Body of pancreas (tissue), 4 donors: ENCODE measurements around the gene INAVA. TPM values are rescaled to one million over a fixed set of nuclear protein-coding genes. Genes with fewer than 3 reads are reported as not detected.

Source experiments
- ATAC-seq: fragments of 150-250 bp; one replicate; pipeline ENCODE4 v1.9.1; 2016
- DNase-seq, 4 donors: peaks; one replicate each; pipeline ENCODE4 v3.0.0-alpha.2; 2019
- H3K27ac ChIP-seq, 4 donors: fragments of 200-600 bp; sonication (generic); 1 replicate in 3 of 4; 2 replicates in 1 of 4; pipeline versions ENCODE4 v1.5.1 to v1.6.1; 2016 to 2019; ENCODE audit warnings: mild to moderate bottlenecking in 1 of 4, mixed read lengths in 1 of 4, moderate library complexity in 1 of 4
- H3K27me3 ChIP-seq, 2 donors: fragments of 200-600 bp; sonication (generic); one replicate each; pipeline ENCODE4 v1.6.0; 2016; ENCODE audit warnings: mild to moderate bottlenecking in 1 of 2
- H3K36me3 ChIP-seq, 2 donors: fragments of 200-600 bp; sonication (generic); replicated peaks in 1 of 2; 2 replicates each; pipeline ENCODE4 v1.5.1; 2016; ENCODE audit warnings: low read depth in 2 of 2; ENCODE audit not compliant: insufficient read depth in 1 of 2
- H3K4me1 ChIP-seq: fragments of 200-600 bp; sonication (generic); one replicate; pipeline ENCODE4 v1.6.0; 2016
- H3K4me3 ChIP-seq, 2 donors: fragments of 200-600 bp; sonication (generic); 1 replicate in 1 of 2; 2 replicates in 1 of 2; pipeline ENCODE4 v1.5.1; 2016 to 2019
- H3K9me3 ChIP-seq, 3 donors: fragments of 200-600 bp; sonication (generic); 1 replicate in 2 of 3; 2 replicates in 1 of 3; pipeline ENCODE4 v1.5.1; 2016
- POLR2A ChIP-seq, 3 donors: fragments of 450-650 bp; IDR thresholded peaks; one replicate each; pipeline ENCODE4 v1.6.1; 2016; ENCODE audit warnings: antibody characterized with exemption in 3 of 3, mild to moderate bottlenecking in 2 of 3
- WGBS, 2 donors: methylation state at CpG; one replicate each; pipeline ENCODE4 v1.1.5; 2017; 5-methylcytosine and 5-hydroxymethylcytosine counted together
- intact Hi-C: fragments of 100-400 bp; cut with DNase I; formaldehyde crosslinking; loops from one replicate; pipeline ENCODE4 v1.15.1; 2023
- total RNA-seq, 2 donors: library from RNA; depleted of rRNA; stranded (reverse); fragments of >200 nt; gene quantifications; one replicate each; pipeline ENCODE4 v1.1.0, GENCODE V29; 2016
- TF ChIP-seq, protein P1 (sequence below), 7 experiments: fragments of 450-650 bp in 4 of 7; fragments of 200-600 bp in 3 of 7; sonication (generic) in 3 of 7; IDR thresholded peaks; one replicate each; pipeline ENCODE4 v1.5.1; 2016 to 2019; ENCODE audit warnings: antibody characterized with exemption in 7 of 7

Gene INAVA
- total RNA-seq, 2 donors from 2014 or later = 22.1 to 30.7 TPM

DNA sequence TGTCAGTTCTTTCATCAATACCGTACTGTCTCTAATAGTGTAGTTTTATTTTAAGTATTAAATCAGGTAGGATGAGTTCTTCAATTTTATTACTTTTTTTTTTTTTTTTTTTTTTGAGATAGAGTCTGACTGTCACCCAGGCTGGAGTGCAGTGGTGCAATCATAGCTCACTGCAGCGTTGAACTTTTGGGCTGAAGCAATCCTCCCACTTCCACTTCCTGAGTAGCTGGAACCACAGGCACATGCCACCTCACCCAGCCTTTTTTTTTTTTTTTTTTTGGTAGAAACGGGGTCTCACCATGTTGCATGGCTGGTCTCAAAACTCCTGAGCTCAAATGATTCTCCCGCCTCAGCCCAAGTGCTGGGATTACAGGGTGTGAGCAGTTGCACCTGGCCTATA is 44.3 kb downstream of the INAVA start:
- H3K4me1 ChIP-seq = no peaks in the 10 kb centered on the region
- no peak for ATAC-seq
- no peaks in the 10 kb centered on the region for H3K9me3 ChIP-seq
- H3K36me3 ChIP-seq = no peaks in the 10 kb centered on the region
- intact Hi-C loops = no loop called here
- WGBS, 2 donors = 64% methylated on average over 4 of the region's 4 CpGs
- TF ChIP-seq POLR2A (IDR thresholded peaks at IDR 0.05) = no peak
- no peaks in the 10 kb centered on the region for H3K27me3 ChIP-seq
- peak in 1 of 4 donors; percentile 23 for DNase-seq
- H3K27ac ChIP-seq = no peak overlapping the region
- no peak overlapping the region for H3K4me3 ChIP-seq

DNA sequence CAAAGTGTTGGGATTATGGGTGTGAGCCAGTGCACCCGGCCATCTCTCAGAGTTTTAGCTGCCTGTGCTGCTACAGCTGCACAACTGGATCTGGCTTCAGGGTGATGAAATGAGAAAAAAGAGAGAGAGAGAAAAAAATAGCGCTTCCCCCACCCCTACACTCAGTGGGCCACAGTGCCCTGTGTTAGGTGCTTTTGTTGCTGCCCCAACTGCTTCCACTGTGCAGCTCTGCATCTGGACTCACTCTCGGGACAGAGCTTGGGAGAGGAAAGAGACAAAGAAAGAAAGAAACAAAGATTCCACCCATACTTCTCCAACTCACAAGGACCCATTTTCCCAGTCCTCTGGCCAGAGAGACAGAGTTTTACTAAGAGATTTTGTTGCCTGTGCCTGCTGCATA is 50.4 kb downstream of the INAVA start:
- 82 to 84% methylated on average over 3 of the region's 3 CpGs for WGBS, 2 donors

GRCh38 chr1:200947059-200947566 is 52.4 kb downstream of the INAVA start:
- 87 to 90% methylated on average over 3 of the region's 3 CpGs for WGBS, 2 donors
- Histone ChIP-seq H3K36me3 (no peaks in the 10 kb centered on the region), H3K27me3 (no peaks in the 10 kb centered on the region), H3K27ac (no peak overlapping the region), H3K4me3 (no peak overlapping the region), H3K4me1 (no peaks in the 10 kb centered on the region), H3K9me3 (no peaks in the 10 kb centered on the region)
- no peak for DNase-seq
- intact Hi-C loops = no loop called here
- no peak for ATAC-seq
- TF ChIP-seq, protein P1, sequence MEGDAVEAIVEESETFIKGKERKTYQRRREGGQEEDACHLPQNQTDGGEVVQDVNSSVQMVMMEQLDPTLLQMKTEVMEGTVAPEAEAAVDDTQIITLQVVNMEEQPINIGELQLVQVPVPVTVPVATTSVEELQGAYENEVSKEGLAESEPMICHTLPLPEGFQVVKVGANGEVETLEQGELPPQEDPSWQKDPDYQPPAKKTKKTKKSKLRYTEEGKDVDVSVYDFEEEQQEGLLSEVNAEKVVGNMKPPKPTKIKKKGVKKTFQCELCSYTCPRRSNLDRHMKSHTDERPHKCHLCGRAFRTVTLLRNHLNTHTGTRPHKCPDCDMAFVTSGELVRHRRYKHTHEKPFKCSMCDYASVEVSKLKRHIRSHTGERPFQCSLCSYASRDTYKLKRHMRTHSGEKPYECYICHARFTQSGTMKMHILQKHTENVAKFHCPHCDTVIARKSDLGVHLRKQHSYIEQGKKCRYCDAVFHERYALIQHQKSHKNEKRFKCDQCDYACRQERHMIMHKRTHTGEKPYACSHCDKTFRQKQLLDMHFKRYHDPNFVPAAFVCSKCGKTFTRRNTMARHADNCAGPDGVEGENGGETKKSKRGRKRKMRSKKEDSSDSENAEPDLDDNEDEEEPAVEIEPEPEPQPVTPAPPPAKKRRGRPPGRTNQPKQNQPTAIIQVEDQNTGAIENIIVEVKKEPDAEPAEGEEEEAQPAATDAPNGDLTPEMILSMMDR (IDR thresholded peaks at IDR 0.05) = no peak
- no peak for TF ChIP-seq POLR2A (IDR thresholded peaks at IDR 0.05)

More for the DNA sequence above, 50.4 kb downstream of the INAVA start:
- H3K4me1 ChIP-seq = no peaks in the 10 kb centered on the region
- H3K27me3 ChIP-seq = no peaks in the 10 kb centered on the region
- H3K4me3 ChIP-seq = no peak overlapping the region
- no peaks in the 10 kb centered on the region for H3K36me3 ChIP-seq
- H3K27ac ChIP-seq = no peak overlapping the region
- TF ChIP-seq, protein P1 (IDR thresholded peaks at IDR 0.05) = no peak
- no peak for TF ChIP-seq POLR2A (IDR thresholded peaks at IDR 0.05)
- intact Hi-C loops = no loop called here
- ATAC-seq (no peak), DNase-seq (no peak)
- H3K9me3 ChIP-seq = no peaks in the 10 kb centered on the region

DNA sequence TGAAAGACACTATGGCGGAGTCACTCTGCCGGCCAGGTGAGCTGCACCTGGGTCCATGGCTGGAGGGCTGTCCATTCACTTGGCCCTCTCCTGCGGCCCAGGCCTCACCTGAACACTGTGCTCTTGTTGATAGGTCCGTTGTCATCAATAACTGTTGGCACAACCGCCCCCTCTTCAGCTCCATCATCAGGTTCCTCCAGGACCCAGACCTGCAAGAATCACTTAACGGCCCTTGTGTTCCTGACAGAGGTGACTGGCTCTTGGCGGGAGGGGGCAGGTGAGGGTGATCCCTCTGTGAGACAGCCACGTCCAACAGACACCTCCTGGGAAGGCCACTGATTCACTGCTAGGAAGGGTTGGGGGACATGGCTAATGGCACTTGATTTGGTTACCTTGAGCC is 54.9 kb downstream of the INAVA start:
- H3K27me3 ChIP-seq = no peaks in the 10 kb centered on the region
- 95% methylated on average over 8 of the region's 8 CpGs; no CpG with 5 or more reads in 1 of the 2 donors for WGBS, 2 donors
- DNase-seq (no peak), ATAC-seq (no peak)
- H3K36me3 ChIP-seq = no peaks in the 10 kb centered on the region
- intact Hi-C loops = no loop called here
- no peaks in the 10 kb centered on the region for H3K9me3 ChIP-seq
- TF ChIP-seq POLR2A (IDR thresholded peaks at IDR 0.05) = no peak
- TF ChIP-seq, protein P1 (IDR thresholded peaks at IDR 0.05) = no peak
- peaks cover 5% of the 10 kb centered on the region for H3K4me1 ChIP-seq
- no peak overlapping the region for H3K4me3 ChIP-seq
- H3K27ac ChIP-seq = no peak overlapping the region

DNA sequence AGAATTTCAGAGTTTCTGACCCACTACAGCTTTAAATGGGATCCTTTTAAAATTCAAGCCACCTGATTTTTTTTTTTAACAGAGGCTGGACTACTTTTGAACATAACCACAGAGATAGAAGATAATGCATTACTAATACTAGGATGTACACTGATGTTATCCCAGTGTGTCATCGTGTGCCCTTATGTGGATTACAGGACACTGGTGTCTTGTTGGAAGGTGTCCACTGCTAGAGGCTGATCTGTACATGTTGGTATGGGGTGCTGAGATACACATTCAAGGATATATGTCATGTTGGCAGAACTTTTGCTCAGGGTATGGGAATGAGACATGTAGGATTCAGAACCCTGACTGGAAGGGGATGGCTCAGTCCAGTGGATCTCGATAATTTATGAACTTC is 56.3 kb downstream of the INAVA start:
- no peak for ATAC-seq
- 95% methylated on average over 2 of the region's 2 CpGs for WGBS, 2 donors
- no peak for TF ChIP-seq POLR2A (IDR thresholded peaks at IDR 0.05)
- TF ChIP-seq, protein P1 (IDR thresholded peaks at IDR 0.05) = no peak

More for the DNA sequence above, 56.3 kb downstream of the INAVA start:
- H3K27me3 ChIP-seq = no peaks in the 10 kb centered on the region
- no peak for DNase-seq
- intact Hi-C loops = no loop called here
- H3K4me3 ChIP-seq = no peak overlapping the region
- peaks cover 6% of the 10 kb centered on the region for H3K4me1 ChIP-seq
- no peaks in the 10 kb centered on the region for H3K36me3 ChIP-seq
- no peaks in the 10 kb centered on the region for H3K9me3 ChIP-seq
- no peak overlapping the region for H3K27ac ChIP-seq
